GM19467 (cell line): Measurements from ENCODE around the gene ENKD1.

Experiments
- ATAC-seq: cut with Tn5 transposase; IDR thresholded peaks from one replicate; pipeline ENCODE4 v1.9.1; 2021; ENCODE audit warnings: mild to moderate bottlenecking, moderate library complexity; ENCODE audit not compliant: unreplicated experiment

The ENKD1 gene

GRCh38 chr16:67679935-67680897, 13.7 kb upstream of the ENKD1 start:
- ATAC-seq: no peak

GRCh38 chr16:67678354-67679023, 11.9 kb upstream of the ENKD1 start:
- no peak for ATAC-seq

DNA sequence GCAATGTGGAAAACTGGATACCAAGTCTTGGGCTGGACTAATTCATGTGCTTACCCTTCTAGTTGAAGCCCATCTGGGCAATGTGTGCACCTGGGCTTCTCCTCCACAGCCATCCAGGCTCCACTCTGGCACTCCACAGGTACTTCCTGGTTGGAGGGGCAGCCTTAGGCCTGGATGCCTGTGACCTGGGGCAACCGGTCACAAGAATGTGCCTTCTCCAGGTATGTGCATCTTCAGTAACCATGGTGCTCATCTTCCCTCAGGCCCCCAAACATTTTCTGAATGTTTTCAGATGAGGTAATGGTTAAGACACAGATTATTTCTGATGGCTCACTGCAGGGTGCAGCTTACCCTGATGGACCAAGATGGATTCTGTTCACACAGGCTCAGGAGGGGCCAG, 11.2 kb upstream of the ENKD1 start:
- ATAC-seq: no peak

DNA sequence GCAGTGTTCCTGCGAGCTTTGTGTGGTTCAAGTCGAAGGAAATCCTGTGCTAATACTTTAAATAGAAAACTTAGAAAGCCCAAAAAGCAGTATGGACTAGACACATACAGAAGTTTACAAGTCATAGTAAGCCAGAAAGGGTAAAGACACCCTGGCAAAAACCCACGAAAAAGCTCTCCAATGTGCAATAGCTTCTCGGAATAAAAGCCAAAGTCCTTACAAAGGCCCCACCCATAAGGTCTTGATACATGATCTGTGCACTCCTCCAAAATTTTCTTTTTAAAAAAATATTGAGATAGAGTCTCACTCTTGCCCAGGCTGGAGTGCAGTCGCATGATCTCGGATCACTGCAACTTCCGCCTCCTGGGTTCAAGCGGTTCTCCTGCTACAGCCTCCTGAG, 10.4 kb upstream of the ENKD1 start:
- ATAC-seq: no peak

DNA sequence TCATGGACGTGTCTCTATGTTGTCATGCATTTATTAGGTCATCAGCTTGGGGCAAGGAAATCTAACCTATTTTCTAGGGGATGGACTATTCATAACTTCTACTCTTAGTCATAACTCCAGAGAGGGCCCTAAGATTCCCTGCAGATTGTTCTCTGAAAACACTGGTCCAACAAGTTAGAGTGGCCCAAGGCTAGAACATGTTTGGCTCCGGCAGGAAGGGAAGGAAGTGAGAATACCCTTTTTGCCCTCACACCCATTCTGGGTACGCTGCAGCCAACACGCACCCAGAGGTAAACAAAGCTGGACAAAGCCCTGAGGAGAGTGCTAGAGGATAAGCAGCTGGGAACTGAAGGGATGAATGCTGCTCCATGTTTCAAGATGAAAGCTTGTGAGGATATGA, 10.0 kb upstream of the ENKD1 start:
- no peak for ATAC-seq

DNA sequence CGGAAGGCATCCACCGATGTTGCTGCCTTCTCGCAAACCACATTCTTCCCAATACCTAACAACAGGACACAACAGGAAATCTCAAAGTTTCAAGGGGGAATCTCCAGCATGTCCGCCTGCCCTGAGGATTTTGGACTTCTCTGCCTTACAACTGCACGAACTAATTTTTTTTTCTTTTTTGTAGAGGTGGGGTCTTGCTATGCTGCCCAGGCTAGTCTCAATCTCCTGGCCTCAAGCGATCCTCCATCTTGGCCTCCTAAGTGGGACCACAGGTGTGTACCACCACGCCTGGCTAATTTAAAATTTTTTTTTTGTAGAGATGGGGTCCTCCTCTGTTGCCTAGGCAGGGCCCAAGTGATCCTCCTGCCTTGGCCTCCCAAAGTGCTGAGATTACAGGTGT, 9.4 kb upstream of the ENKD1 start:
- ATAC-seq: no peak

DNA sequence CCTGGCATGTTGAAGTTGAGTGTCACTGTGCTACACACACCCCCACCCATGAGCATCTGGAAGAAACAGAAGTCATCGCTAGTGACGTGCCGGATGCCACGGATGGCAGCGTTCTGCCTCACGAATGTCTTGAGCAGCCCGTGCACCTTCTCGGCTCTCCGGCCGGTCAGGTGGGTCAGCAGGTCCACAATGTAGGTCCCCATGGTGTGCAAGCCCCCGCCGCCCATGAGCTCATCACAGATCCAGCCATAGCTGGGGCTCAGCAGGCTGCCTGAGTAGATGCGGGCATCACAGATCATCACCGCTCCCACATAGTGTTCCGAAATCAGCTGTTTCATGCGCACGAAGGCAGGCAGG, 9.0 kb upstream of the ENKD1 start:
- ATAC-seq: no peak

DNA sequence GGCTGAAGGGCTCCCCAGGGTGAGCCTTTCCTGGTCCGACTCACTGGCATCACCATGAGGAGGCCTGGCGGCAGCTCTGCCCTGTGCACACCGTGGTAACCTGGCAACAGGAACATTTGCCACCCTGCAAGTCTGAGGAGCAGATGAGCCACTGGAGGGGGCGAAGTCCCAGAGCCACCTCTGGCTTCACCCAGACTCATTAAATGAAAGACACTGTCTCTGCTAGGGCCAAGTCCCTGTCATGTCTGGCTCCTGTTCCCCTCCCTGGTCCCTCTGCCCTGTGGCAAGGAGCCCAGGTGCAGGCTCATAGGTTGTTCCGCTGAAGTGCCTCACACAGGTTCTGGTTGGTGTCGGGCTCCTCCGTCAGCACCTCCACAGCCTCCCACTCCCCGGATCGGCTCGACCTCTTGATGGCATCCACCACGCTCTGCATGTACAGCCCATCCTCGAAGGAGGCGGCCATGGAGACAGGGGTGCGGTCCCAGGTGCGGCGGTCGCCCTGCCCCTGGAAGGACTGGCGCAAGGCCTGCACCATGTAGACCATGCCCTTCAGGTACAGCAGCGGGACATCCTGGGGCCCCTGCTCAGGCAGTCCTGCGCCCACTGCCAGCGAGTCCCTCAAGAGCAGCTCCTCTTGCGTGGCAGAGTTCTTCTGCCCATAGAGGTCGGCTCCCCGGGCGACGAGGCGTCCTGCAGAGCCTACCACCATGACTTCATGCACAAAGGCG, 8.5 kb upstream of the ENKD1 start:
- ATAC-seq: no peak

DNA sequence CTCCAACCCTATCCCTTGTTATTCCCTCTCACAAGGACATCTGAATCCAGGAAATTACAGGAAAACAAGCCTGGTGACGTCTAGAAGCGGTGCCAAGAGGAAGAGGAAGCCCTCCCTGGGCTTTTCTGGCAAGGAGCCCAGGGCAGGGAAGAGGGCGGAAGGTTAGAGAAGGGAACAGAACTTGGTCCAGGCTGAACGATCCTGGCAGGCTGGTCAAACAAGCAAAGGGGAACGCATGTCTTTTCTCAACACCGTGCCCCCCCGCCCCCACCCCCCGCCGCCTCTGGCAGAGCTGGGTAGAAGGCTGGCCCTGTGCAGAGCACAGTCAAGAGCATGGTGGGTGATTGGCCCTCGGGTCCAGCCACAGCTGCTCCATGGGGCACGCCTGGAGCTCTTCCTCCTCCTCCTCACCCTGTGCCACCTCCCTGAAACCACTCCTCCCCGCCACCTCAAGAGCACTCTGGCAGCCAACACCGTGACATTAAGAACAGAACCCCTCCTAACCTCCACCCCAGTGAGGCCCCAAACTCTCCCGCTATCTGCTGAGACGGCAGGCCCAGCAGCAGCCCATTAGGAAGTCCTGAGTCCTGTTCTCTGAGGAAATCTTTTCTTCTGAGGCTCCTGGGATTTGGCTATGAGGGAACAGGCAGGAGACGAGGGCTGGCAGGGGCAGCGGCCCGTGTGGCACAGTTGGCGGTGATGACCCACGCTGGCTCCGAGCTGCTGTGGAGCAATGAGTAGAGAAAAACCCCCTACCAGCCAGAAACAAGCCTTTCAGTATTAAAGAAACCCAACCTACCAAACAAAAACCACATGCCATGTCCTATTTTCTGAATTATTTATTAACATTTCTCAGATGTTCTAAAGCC, 7.4 kb upstream of the ENKD1 start:
- no peak for ATAC-seq

- no peak for ATAC-seq
Observed at GRCh38 chr16:67672739-67673662, 6.5 kb upstream of the ENKD1 start.

DNA sequence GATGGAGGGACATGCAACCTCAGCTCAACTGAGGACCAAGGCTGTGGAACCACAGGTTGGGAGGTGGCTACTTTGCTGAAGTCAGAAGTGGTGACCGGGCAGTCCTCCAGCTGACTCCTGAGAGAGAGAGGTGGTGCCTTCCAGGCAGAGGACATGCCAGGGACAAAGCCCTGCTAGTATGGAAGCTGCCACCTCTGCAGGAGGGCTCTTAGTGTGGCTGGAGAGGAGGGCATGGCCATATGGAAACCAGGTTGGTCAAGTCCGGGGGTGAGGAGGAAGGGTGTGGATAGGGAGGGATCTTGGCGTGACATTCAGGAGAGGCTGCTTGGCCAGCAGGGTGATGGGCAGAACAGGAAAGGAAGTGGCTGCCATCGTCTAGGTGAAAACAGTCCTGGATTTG, 5.8 kb upstream of the ENKD1 start:
- no peak for ATAC-seq

DNA sequence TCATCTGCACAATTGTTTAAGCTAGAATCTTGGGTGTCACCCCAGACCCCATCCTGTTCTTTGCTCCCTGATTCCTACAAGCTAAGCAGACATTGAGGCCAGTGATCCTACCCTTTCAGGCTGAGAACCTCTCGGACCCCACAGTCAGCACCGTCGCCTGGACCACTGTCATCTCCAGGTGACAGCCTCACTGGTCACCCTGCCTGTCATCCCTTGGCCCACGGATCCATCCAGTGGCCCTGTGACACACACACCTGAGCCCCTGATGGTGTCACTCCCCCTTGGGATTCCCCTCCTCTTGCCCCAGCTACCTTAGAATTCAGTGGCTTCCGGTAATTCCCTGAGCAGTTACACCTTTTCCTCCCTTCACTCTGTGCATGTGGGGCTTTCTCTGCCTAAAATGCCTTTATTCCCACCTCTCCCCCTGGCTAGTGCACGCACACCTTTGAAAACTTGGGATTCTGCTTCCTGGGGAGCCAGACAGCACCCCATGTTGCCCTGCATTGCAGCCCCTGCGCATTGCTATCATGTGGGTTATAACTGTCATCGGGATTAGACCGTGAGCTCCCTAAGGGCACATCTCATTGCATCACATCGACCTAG, 3.0 kb upstream of the ENKD1 start:
- ATAC-seq: no peak

- no peak for ATAC-seq
Observed at GRCh38 chr16:67668495-67669157, 2.1 kb upstream of the ENKD1 start.

DNA sequence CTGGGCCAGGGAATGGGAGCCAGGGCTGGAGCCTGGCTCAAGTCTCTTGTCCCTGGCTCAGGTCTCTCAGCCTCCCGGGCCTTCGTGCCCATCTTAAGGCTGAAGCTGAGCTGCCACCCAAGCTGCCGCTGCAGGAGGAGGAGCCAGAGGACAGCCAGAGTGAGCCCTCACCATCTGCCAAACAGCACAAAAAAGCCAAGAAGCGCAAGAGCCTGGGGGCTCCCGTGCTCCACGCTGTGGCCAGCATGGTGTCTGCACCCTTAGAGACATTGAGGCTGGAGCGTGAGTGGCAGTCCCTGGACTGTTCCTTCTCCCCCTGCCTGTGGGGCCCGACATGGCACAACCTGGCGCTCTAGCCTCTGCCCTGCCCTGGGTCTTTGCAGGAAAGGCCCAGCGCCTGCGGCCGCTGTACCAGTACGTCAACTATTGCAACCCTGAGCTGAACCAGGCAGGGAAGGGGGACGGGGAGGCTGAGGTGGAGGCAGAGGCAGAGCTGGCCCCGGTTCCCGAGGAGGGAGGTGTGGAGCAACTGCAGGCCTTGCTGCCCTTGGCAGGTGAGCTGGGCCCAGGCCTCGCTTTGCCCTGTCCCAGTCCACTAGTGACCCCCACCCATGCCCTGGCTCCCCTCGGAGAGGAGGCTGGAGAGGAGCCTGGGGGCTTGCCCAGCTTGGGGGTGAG, 1.4 kb upstream of the ENKD1 start:
- ATAC-seq: peak; percentile 77

DNA sequence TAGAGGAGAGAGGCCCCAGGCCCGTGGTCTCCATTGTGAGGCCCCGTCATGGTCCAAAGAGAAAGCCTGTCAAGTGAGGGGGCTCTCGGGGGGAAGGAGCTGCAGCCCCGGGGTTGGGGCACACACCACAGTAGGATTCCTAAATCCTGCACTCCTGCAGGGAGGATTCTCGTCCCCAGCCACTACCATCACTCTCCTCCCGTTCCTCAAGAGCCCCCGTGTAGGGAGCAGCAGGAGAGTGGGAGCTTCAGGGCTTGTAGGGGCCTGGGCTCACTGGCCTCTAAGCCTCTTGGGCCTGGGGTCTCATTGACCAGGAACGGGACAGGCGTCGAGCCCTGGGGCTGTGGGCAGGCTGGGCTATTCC, 885 bp upstream of the ENKD1 start:
- no peak for ATAC-seq

- no peak for ATAC-seq
Observed at GRCh38 chr16:67666032-67666551, 458 bp downstream of the ENKD1 start.

GRCh38 chr16:67665598-67665997, 952 bp downstream of the ENKD1 start:
- ATAC-seq: no peak

DNA sequence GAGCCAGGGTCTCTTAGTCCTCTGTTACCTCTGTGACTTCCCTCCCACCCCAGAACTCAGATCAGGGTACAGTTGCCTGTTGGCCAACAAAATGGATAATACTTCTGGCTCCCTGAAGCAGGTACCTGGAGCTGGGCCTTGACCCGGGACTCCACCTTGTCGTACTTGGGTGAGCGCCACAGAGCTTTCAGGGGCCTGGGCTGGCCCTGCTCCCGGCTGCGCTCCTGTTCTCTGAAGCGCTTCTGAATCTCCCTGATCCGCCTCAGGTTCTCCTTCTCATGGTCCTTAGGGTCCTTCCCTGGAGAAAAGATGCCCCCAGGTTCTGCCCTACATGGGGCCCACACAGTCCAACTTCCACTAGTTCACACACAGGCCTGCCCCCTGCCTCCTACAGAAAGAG, 1.7 kb downstream of the ENKD1 start:
- ATAC-seq: no peak
